Activated naive CD4-positive, alpha-beta T cell treated with anti-CD3 and anti-CD28 coated beads, Interleukin-2, amount 50 U/mL, for 24 hours (primary cell): Measurements from ENCODE around the gene TSR1.
A peak's percentile ranks its signal among the peaks of the same experiment; 100 is the strongest.

Experiments
- H3K27ac Mint-ChIP-seq: one replicate; pipeline ENCODE4 v1.8.0; 2021; ENCODE audit warnings: mild to moderate bottlenecking, mixed read lengths
- H3K27me3 Mint-ChIP-seq: one replicate; pipeline ENCODE4 v1.8.0; 2021; ENCODE audit warnings: mixed read lengths
- H3K36me3 Mint-ChIP-seq: one replicate; pipeline ENCODE4 v1.8.0; 2021; ENCODE audit warnings: mixed read lengths
- H3K4me1 Mint-ChIP-seq: one replicate; pipeline ENCODE4 v1.8.0; 2021; ENCODE audit warnings: mixed read lengths
- H3K4me3 Mint-ChIP-seq: one replicate; pipeline ENCODE4 v1.8.0; 2021; ENCODE audit warnings: mild to moderate bottlenecking, mixed read lengths
- H3K9me3 Mint-ChIP-seq: one replicate; pipeline ENCODE4 v1.8.0; 2021; ENCODE audit warnings: mixed read lengths

Gene TSR1

DNA sequence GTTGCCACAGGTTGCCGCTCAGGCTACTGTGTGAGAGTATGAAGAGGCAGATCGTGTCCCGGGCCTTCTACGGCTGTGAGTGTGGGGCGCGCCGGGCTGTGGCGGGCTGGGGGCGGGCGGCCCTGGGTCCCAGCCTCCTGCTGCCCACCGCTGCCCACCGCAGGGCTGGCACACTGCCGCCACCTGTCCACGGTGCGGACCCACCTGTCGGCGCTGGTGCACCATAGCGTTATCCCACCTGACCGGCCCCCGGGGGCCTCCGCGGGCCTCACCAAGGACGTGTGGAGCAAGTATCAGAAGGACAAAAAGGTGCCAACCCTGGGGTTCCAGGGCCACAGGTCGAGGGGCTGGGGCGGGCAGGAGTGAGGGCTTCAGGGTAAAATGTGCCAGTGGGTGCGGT is 35.9 kb upstream of the TSR1 start:
- Mint-ChIP-seq H3K27ac (no peak overlapping the region), H3K27me3 (no peaks in the 10 kb centered on the region), H3K4me1 (no peaks in the 10 kb centered on the region), H3K9me3 (no peaks in the 10 kb centered on the region), H3K4me3 (no peak overlapping the region), H3K36me3 (peaks cover 1% of the 10 kb centered on the region)

DNA sequence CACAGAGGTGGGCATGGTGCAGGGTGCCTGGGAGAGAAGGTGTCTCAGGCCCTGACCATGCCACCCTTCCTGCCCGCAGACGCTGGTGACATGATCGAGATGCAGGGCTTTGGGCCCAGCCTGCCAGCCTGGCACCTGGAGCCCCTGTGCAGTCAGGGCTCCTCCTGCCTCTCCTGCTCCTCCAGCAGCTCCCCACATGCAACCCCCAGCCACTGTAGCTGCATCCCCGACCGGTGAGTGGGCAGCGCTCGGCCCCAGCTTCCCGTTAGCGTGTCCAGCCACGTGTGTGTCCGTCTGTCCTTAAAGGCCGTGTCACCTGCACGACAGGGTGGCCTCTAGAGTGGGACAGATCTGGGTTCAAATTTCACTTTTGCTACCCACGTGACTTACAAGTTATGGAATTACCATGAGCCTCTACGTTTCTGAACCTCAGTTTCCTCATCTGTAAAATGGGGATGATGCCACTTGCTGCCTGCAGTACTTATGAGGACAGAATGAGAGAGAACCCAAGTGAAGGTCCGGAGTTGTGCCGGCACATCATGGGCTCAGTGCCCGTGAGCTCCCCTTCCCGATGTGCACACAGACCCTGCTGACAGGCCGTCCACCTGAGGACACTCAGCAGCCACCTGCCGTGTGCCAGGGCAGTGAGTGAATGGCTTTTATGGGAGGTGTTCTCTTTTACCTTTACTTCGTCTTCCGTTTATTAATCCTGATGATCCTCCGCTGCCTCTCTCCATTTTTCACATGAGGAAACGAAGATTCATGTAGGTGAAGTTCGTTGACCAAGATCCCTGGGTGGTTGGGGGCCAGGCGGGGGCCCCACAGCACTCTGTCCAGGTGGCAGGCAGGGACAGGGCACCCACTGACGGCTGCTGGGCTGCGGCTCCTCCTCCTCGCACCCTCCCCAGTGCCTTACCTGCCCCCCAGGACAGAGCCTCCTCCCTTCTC is 35.2 kb upstream of the TSR1 start:
- Mint-ChIP-seq H3K27me3 (no peaks in the 10 kb centered on the region), H3K36me3 (peaks cover 1% of the 10 kb centered on the region), H3K4me3 (no peak overlapping the region), H3K9me3 (no peaks in the 10 kb centered on the region), H3K27ac (peak overlapping the region; percentile 65), H3K4me1 (no peaks in the 10 kb centered on the region)

DNA sequence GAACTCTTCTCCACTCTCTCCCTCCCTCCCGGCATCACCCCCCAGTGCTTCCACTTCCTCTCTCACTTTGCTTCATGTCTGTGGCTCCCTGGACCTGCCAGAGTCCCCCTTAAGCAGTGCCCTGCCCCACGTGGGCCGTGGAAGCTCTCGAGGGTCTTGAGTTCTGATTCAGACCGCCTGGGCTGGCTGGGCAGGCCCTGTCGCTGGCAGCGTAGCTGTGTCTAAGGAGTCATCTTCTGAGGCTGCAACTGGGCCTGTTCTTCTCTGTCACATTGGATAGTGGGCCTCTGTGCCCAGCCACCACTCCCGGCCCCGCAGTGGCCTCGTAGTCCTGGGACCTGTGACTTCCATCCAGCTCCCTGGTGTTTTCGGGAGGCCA is 33.9 kb upstream of the TSR1 start:
- Mint-ChIP-seq H3K4me1 (no peaks in the 10 kb centered on the region), H3K4me3 (no peak overlapping the region), H3K36me3 (peaks cover 1% of the 10 kb centered on the region), H3K27ac (no peak overlapping the region), H3K27me3 (no peaks in the 10 kb centered on the region), H3K9me3 (no peaks in the 10 kb centered on the region)

DNA sequence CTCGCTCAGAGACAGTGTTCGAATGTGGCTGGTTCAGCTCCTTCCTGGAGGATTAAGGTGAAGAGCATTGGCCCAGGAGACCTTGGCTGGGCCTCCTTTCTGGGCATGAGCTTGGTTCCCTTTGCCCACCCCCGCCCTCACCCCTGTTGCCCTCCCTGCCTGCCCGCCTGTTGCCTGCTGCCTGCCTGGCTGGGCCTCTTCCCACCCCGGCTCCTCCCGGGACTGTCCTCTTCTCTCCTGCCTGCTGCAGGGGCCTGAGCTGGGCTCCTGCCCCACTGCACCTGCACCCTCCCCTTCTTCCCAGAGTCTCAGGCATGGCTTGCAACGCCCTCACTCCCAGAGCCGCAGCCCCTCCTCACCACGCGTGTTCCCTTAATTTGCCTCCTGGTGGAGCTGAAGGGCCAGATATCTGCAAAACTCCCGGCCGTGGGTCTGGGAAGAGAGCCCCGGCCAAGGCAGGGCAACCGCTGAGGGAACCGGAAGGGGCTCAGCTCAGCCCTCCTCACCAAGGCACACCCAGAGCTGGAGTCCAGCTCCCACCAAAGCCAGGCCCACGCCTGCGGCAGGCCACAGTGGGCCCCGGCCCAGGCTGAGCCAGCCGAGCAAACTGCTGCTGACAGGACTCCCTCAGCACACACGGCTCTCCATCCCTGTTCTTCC is 33.4 kb upstream of the TSR1 start:
- Mint-ChIP-seq H3K4me1 (no peaks in the 10 kb centered on the region), H3K27ac (no peak overlapping the region)

DNA sequence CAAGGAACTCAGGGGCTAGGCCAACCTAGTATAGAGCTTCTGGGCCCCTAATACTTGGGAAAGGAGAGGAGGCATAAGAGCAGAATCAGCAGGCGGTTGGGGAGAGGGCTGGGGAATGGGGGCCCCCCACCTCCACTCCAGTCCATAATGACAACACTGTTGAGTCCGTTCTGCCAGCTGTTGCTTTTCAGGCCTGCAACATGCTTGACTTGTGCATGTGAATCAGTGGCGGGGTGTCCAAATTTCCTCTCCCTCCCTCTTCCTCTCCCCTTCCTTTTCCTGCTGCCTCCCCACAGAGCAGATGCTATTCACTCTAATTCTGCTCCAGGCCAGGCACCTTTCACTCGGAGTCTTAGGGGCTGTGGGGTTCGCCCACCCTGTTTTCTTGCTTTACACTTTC is 32.8 kb upstream of the TSR1 start:
- peaks cover 1% of the 10 kb centered on the region for H3K36me3 Mint-ChIP-seq
- H3K9me3 Mint-ChIP-seq: no peaks in the 10 kb centered on the region
- H3K27me3 Mint-ChIP-seq: no peaks in the 10 kb centered on the region

More for the DNA sequence above, 33.4 kb upstream of the TSR1 start:
- H3K36me3 Mint-ChIP-seq: peaks cover 1% of the 10 kb centered on the region
- no peaks in the 10 kb centered on the region for H3K27me3 Mint-ChIP-seq
- H3K9me3 Mint-ChIP-seq: no peaks in the 10 kb centered on the region
- H3K4me3 Mint-ChIP-seq: no peak overlapping the region

DNA sequence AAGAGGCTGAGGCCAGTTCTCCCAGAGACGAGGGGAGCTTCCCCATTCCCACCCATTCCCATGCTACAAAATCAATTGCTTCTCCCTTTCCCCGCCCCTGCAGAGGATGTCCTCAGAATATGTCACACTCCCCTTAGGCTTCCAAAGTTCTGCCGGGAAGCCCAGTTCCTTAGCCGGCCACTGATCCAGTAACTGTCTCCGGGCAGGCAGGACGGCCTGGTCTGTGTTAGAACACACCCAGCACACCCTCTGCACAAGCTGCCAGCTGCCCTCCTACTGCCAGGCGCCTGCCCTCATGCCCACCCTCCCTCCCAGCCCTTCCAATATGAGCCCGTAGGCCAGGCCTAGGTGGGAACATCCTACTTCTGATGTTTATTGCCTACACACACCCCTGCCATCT is 32.1 kb upstream of the TSR1 start:
- H3K27ac Mint-ChIP-seq: no peak overlapping the region
- H3K4me1 Mint-ChIP-seq: no peaks in the 10 kb centered on the region
- no peaks in the 10 kb centered on the region for H3K27me3 Mint-ChIP-seq
- H3K36me3 Mint-ChIP-seq: peaks cover 1% of the 10 kb centered on the region
- no peak overlapping the region for H3K4me3 Mint-ChIP-seq
- no peaks in the 10 kb centered on the region for H3K9me3 Mint-ChIP-seq

More for the DNA sequence above, 32.8 kb upstream of the TSR1 start:
- Mint-ChIP-seq H3K4me3 (no peak overlapping the region), H3K4me1 (no peaks in the 10 kb centered on the region), H3K27ac (no peak overlapping the region)

DNA sequence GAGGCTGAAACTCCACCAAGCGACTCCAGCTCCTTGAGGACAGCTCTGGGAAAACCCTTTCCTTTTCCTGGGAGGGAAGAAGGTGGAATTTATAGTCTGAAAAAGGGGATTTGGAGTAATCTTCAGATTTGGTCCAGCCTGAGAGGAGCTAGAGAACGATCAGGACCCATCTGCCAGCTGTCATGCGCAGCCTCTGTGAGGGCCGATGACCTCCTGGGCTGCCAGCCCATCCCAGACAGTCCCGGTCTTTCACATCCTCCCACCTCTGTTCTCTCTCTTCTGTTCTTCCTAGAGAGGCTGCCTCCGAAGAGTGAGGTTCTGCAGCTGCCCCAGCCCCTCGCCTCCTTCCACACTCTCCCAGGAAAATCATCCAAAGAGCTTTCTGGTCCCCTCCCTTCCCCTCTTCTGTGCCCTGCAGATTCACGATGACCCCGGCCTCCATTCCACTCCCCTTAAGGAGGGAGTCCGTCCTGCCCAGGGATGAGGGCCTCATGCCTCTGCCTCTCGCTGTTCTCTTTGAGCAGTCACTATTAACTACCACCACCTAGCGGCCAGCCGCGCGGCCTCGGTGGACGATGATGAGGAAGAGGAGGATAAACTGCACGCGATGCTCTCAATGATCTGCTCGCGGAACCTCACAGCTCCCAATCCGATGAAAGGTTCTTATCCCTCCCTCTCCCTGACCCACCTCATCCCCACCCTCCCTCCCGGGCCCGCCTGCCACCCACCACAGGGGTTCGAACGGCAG is 30.7 kb upstream of the TSR1 start:
- H3K4me3 Mint-ChIP-seq: no peak overlapping the region
- no peaks in the 10 kb centered on the region for H3K4me1 Mint-ChIP-seq
- H3K36me3 Mint-ChIP-seq: peaks cover 1% of the 10 kb centered on the region
- no peaks in the 10 kb centered on the region for H3K27me3 Mint-ChIP-seq
- no peak overlapping the region for H3K27ac Mint-ChIP-seq
- H3K9me3 Mint-ChIP-seq: no peaks in the 10 kb centered on the region

DNA sequence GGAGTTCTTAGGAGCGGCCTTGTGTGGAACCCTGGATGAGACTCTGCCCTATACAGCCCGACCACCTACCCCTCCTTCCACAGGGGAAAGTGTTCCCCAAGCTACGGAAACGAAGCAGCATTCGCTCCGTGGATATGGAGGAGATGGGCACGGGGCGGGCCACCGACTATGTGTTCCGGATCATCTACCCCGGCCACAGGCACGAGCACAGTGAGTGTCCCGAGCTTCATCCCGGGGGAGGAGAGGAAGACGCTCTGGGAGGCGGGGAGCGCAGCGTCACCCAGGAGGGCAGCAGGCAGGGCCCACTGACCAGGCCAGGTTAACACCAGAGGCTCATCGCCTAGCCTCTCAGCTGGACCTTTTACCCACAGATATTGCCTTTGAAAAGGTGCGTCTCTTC is 28.9 kb upstream of the TSR1 start:
- Mint-ChIP-seq H3K9me3 (no peaks in the 10 kb centered on the region), H3K36me3 (no peaks in the 10 kb centered on the region), H3K27ac (no peak overlapping the region), H3K4me3 (no peak overlapping the region), H3K27me3 (no peaks in the 10 kb centered on the region), H3K4me1 (no peaks in the 10 kb centered on the region)

DNA sequence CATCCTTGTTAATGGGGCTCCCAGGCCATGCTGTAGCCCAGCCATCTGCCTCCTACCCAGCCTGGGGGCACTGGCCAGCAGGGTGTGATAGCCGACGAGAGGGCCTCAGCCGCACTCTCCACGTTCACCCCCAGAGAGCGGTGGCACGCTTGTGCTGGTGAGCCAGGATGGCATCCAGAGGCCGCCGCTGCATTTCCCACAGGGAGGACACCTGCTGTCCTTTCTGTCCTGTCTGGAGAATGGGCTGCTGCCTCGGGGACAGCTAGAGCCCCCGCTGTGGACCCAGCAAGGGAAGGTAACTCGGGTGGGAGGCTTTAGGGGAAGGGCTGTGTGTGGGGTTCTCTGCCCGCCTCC is 28.5 kb upstream of the TSR1 start:
- no peaks in the 10 kb centered on the region for H3K9me3 Mint-ChIP-seq
- no peaks in the 10 kb centered on the region for H3K27me3 Mint-ChIP-seq
- H3K27ac Mint-ChIP-seq: no peak overlapping the region
- no peak overlapping the region for H3K4me3 Mint-ChIP-seq
- no peaks in the 10 kb centered on the region for H3K4me1 Mint-ChIP-seq
- no peaks in the 10 kb centered on the region for H3K36me3 Mint-ChIP-seq

DNA sequence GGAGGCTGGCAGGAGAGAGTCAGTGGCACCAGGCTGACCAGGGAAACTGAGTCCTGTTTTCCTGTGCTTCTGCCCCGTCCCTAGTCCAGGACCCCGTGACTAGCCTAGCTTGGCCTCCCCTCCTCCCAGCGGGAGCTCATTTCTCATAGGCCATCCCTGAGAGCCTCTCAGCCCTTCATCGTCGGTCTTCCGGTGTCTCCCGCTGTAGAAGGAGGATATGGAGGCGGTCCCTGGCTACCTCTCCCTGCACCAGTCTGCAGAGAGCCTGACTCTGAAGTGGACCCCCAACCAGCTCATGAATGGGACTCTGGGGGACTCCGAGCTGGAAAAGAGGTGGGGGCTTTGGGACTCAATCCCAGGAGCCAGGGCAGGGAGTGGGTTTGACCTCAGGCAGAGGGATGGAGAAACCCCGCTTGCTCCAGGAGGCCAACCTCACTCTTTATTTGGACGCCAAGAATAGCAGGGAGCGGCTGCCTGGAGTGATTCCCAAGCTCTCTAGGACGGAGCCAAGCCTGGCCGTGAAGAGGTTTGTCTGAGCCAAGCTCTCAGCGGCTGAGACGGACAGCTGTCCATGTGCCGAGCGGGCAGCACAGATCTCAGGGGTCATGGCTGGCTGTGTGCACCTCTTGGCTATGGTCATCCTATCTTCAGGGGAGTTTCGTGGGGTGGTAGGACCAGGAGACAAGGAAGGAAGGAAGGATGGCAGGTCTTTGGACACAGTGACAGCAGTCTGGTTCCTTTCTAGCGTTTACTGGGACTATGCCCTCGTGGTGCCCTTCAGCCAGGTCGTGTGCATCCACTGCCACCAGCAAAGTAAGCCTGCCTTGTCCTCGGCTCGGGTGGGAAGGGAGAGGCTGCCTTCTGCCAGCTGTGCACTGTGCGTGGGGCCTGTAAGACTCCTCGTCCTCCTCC is 27.9 kb upstream of the TSR1 start:
- H3K36me3 Mint-ChIP-seq: no peaks in the 10 kb centered on the region
- H3K4me1 Mint-ChIP-seq: no peaks in the 10 kb centered on the region
- no peaks in the 10 kb centered on the region for H3K9me3 Mint-ChIP-seq

DNA sequence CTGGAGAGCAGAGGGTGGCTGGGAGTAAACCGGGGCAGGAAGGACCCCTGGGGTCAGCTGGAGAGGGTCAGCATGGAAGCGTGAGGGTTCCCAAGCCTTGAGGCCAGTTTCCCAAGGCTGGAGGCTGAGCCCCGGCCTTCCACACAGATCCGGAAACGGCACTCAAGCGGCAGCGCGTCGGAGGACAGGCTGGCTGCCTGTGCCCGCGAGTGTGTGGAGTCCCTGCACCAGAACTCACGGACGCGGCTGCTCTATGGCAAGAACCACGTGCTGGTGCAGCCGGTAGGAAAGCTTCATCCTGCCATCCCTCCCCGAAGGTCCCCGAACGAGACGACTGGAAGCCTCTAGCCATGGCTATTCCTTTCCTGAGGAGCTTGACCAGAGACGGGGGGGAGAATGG is 27.1 kb upstream of the TSR1 start:
- no peaks in the 10 kb centered on the region for H3K9me3 Mint-ChIP-seq
- H3K4me3 Mint-ChIP-seq: no peak overlapping the region
- H3K36me3 Mint-ChIP-seq: no peaks in the 10 kb centered on the region
- no peaks in the 10 kb centered on the region for H3K27me3 Mint-ChIP-seq
- H3K27ac Mint-ChIP-seq: no peak overlapping the region
- no peaks in the 10 kb centered on the region for H3K4me1 Mint-ChIP-seq

More for the DNA sequence above, 27.9 kb upstream of the TSR1 start:
- Mint-ChIP-seq H3K4me3 (no peak overlapping the region), H3K27ac (no peak overlapping the region), H3K27me3 (no peaks in the 10 kb centered on the region)

DNA sequence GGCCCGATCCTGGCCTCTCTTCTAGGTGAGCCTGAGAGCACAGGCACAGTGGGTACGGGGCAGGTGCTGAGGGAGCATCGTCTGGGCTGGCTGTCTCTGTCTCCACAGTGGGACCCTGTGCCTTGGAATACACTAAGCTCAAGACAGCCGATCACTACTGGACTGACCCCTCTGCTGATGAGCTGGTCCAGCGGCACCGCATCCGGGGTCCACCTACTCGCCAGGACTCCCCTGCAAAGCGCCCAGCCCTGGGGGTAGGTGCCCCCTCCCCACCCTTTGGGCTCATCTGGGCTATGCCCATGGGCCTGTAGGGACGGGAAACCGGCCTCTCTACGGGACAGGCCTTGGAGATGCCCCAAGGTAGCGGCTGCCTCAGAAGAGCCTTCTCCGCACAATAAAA is 26.6 kb upstream of the TSR1 start:
- H3K36me3 Mint-ChIP-seq: no peaks in the 10 kb centered on the region
- H3K4me1 Mint-ChIP-seq: no peaks in the 10 kb centered on the region
- no peaks in the 10 kb centered on the region for H3K9me3 Mint-ChIP-seq
- no peak overlapping the region for H3K4me3 Mint-ChIP-seq
- H3K27me3 Mint-ChIP-seq: no peaks in the 10 kb centered on the region
- no peak overlapping the region for H3K27ac Mint-ChIP-seq

DNA sequence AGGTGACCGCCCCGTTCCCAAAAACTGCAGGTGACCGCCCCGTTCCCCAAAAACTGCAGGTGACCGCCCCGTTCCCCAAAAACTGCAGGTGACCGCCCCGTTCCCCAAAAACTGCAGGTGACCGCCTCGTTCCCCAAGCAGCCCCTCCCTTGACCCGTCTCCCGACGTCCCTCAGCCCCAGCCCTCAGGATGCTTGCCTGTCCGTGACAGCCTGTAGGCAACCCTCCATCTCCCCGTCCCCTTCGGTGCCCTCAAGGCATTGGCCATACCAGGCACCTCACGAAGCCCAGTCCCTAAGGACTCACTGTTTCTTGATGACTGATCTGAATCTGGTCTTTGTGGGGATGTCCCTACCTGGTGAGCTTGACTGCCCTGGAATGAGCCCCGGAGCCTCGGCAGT is 26.2 kb upstream of the TSR1 start:
- Mint-ChIP-seq H3K27me3 (no peaks in the 10 kb centered on the region), H3K9me3 (no peaks in the 10 kb centered on the region), H3K27ac (no peak overlapping the region), H3K36me3 (no peaks in the 10 kb centered on the region), H3K4me1 (no peaks in the 10 kb centered on the region), H3K4me3 (no peak overlapping the region)

DNA sequence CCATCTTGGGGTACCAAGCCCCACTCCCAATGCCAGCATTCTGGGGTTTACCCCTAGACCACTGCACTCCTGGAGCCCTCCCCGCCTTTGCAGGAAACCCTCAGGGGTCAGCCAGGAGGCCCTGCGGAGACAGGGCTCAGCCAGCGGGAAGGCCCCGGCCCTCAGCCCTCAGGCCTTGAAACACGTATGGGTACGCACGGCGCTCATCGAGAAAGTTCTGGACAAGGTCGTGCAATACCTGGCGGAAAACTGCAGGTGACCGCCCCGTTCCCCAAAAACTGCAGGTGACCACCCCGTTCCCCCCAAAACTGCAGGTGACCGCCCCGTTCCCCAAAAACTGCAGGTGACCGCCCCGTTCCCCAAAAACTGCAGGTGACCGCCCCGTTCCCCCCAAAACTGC is 25.8 kb upstream of the TSR1 start:
- Mint-ChIP-seq H3K27ac (no peak overlapping the region), H3K4me3 (no peak overlapping the region), H3K36me3 (no peaks in the 10 kb centered on the region), H3K4me1 (no peaks in the 10 kb centered on the region), H3K9me3 (no peaks in the 10 kb centered on the region), H3K27me3 (no peaks in the 10 kb centered on the region)
